SKM-1 treated with dmso at 0.1 percent for 144 hours (cell line): ENCODE data around the gene CPSF4L.

ENCODE experiments used
- DNase-seq: peaks from one replicate; lab custom pipeline; 2025; ENCODE audit not compliant: unreplicated experiment; lab: John Stamatoyannopoulos, UW

CPSF4L gene

DNA sequence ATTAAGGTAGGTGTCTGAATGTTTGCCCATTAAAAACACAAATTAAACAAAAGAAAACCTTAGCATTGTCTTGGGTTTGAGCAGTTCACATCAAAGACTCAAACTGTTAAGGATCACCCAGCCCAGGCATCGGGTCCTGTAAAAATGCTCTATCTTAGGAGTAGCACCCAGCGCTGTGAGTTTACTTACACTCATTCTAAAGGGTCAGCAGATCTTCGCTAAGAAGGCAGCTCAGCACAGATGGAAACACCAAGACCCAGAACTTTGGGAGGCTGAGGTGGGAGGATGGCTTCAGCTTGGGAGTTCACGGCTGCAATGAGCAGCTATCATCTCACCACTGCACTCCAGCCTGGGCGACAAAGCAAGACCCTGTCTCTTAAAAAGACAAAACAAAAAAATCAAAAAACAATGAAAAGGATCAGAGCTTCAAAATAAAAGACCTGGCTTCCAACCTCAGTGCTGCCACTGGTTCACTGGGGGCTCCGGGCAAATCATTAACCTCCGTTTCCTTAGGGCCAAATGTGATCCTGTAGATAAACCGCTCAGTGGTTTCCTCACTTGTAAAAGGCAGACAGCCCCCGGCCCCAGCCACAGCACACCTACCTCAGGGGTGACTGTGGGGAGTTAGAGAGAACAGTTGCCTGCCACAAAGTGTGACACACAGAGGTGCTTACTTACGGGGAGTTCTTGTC lies 57.7 kb downstream of the CPSF4L start:
- DNase-seq, result no peak

DNA sequence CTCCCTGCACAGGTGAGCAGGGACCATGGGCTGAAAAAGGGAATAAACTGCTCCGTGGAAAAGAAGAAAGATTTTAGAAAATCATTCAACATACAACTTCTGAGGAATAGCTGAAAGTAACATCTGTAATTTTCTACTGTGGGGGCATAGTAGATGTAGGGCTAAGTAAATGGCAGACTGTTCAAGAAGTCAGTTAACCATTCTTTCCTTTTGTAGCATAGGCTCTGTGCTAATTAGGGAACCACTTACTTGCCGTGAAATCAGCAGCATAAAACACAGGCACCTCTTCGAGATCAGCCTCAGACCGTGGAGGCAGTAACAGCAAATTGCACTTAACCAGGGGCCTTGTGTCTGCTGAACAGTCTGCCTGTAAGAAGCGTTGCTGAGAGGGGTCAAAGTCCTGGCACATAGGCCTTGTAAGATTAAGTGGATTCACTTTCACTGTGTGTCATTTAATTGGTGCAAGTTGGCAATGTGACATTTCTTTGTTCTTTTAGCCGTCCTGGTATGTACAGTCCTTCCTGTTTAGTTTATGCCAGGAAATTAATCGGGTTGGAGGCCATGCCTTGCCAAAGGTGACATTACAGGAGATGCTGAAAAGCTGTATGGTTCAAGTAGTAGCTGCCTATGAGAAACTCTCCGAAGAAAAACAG lies 58.4 kb downstream of the CPSF4L start:
- no peak for DNase-seq

DNA sequence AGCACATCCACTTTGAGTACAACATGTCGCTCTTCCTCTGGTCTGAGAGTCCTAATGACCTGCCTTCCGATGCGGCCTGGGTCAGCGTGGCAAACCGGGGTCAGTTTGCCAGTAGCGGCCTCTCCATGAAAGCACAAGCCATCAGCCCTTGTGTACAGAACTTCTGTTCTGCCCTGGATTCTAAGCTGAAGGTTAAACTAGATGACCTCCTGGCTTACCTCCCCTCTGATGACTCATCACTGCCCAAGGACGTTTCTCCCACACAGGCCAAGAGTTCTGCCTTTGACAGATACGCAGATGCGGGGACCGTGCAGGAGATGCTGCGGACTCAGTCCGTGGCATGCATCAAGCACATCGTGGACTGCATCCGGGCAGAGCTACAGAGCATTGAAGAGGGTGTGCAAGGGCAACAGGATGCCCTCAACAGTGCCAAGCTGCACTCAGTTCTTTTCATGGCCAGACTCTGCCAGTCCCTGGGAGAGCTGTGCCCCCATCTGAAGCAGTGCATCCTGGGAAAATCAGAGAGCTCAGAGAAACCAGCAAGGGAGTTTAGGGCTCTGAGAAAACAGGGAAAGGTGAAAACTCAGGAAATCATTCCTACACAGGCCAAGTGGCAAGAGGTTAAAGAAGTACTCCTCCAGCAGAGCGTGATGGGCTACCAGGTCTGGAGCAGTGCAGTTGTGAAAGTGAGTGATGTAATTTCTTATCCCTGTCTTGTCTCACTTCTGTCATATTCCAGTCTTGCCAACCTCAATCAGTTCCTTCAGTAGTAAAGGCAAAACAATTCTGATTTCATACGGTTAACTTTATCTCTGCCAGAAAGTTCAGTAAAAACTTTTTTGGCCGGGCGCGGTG lies 60.2 kb downstream of the CPSF4L start:
- no peak for DNase-seq

DNA sequence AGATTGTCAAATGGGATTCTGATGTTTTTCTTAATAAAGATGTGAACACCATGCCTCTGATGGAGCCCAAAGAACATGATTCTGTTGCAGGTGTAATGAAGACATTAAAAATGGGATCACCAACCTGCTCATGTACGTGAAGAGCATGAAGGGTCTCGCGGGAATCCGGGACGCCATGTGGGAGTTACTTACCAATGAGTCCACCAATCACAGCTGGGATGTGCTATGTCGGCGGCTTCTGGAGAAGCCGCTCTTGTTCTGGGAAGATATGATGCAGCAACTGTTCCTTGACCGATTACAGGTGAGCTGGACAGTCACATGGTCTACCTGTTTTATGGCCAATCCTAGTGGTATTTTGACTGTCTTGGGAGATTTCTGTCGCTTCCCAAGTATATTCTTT lies 61.2 kb downstream of the CPSF4L start:
- DNase-seq, result no peak

DNA sequence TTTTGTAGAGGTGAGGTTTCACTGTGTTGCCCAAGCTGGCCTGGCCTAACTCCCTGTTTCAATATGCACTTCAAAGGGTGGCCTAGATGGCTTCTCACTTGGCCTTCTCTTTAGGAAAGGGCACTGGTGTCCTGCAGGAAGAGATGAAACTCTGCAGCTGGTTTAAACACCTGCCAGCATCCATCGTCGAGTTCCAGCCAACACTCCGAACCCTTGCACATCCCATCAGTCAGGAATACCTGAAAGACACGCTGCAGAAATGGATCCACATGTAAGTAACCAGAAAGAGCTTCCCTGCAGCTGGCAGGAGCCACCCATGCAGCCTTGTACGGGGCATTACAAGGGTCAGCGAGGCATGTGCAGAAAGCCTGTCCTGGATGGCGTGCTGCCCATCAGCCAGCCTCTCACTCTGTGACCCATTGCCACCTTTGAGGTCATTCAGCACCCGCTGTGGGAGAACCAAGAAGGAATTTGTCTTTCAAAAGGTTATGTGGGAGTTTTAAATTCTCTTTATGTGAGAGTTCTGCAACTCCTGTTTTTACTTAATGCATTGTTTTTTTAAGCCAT lies 61.8 kb downstream of the CPSF4L start:
- no peak for DNase-seq

DNA sequence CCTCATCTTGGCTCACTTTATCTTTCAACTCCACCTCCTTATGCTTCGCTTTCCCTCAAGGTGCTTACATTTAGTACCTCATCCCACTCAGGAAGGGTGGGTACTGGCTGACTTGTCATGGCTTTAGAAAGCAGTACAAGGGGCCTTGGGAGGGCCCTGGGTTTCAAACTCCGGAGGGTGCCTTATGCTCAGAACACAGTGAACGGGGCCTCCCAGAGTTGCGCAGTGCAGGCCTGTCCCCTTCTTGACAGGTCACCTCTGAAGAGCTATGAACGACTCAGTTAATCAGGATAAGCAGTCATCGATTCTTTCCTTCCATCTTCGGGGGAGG lies 62.8 kb downstream of the CPSF4L start:
- no peak for DNase-seq
